Activated T-cell treated with anti-CD3 and anti-CD28 coated beads for 24 hours (primary cell): ENCODE results near the gene IL10RA.
"Not testable (repeated sequence)": the region's sequence is repeated elsewhere in the genome, so short reads cannot be mapped to it uniquely, and the experiment has no call there.

ENCODE experiments used
- DNase-seq: peaks from one replicate; pipeline ENCODE4 v3.0.0-alpha.2; 2020; ENCODE audit warnings: low read depth

Gene IL10RA

DNA sequence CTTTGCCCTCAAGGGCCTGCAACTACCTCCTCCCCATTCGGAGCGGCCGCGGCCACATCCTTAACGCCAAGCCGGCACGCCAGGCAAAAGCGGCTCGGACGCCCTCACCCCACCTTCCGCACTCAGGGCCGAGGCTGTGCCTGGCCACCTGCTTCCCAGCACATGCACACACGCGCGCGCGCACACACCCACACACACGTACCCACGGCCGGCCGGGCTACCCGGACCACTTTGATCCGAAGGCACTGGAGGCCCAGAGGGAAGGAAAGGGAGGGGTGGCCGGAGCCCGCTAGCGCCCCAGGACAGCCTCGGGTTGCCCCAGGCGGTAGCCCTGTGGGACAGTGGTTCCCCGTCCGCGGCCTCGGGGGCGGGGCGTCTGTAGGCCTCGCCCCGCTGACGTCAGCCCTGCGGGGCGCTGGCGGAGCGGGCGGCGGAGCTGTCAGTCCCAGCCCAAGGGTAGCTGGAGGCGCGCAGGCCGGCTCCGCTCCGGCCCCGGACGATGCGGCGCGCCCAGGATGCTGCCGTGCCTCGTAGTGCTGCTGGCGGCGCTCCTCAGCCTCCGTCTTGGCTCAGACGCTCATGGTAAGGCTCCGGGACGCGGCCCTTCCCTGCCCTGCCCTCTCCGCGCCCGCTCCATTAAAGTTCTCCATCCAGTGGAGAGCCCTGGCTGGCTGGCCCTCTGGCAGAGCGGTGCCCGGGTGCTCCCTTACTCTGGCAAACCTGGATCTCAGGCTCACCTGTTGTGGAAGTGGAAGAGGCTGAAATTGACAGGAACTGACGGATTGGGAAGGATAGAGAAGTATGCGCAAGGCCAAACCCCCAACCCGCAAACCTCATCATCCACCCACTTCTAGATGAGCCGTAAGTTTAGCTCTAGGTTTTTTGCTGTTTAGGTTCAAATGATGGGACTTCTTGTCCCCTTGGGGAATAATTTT, at the start of gene IL10RA:
Gene IL10RA (plus strand): TSS at position 442 of the 935 bp plus-strand sequence. CDS start 74 bp downstream, at position 516.
- peak; percentile 79 for DNase-seq

GRCh38 chr11:117936973-117937372, 49.2 kb upstream of the IL10RA start:
- no peak for DNase-seq

GRCh38 chr11:117940736-117941135, 45.5 kb upstream of the IL10RA start:
- no peak for DNase-seq

GRCh38 chr11:117941163-117941707, 45.0 kb upstream of the IL10RA start:
- no peak for DNase-seq

GRCh38 chr11:117941976-117942654, 44.1 kb upstream of the IL10RA start:
- DNase-seq, result no peak

DNA sequence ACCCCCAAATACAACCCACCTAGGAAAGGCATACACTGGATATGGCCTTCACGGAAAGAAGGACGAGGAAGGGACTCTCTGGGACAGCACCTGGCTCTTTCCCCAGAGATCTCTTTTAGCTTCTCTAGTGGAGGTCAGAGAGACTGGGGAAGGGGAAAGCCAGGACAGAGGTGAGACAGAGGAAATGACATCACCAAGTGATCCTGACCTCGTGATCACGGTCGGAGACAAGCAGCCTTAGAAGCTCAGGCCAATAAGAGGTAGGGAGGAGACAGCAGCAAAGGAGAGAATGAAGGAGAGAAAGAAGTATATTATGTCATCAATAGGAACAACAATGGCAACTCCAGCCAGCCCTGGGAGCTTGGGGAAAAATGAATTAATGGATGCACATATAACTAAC, 41.6 kb upstream of the IL10RA start:
- no peak for DNase-seq

DNA sequence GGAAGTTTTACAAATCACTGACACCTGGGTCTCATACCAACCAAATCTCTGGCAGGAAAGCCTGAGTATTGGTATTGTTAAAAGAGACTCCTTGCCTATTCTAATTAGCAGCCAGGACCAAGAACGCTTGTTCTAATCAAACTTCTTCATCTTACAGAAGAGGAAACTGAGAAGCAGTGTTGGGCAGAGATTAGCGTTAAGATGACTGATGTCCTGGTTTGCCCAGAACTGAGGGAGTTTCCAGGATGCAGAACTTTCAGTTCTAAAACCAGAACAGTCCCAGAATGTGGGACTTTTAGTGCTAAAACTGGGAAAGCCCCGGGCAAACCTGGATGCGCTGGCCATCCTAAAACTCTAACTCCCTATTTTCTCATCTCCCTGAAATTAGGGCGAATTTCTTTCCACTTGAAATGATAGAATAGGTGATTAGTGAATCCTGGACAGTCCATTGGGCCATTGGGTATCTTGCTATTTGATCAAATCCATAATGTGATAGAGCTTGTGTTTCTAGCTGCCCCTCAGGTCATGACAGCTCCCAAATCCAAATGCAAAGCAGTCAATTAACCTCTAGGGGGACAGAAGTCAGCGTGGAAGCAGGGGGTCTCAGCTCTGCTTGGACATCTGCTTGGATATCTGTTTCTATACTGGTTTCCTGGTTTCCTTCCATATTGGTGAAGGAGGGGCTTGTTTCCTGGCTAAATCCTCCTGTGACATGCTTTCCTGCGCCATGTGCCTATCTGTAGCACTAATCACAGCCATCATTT, 41.0 kb upstream of the IL10RA start:
- DNase-seq, result no peak

DNA sequence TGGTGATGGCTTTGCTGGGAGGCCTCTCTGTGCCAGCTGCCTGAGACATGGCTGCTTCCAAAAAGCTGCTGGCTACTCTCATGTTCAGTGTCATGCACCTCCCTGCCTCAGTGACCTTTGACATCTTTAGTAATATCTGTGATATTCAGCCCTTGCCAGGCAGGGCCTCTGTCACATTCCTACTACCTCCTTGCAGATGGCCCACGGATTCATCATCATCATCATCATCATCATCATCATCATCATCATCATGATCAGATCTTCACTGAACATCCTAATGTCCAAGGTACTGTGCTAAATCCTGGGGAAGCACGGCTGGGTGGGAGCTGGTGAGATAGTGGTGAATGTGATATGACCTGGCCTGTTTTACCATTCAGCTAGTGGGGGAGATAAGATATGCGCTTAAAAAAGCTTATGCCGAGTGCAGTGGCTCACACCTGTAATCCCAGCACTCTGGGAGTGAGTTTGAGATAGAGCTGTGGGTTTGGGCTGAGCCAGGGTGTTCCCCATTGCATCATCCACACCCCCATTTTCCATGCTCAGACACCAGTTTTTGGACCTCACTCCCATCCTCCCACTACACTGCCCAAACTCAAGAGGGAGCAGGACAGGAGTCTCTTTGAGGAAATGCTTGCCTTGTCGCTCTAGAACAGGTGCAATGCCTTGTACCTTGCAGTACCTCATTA, 39.9 kb upstream of the IL10RA start:
- DNase-seq, result no peak

- DNase-seq, result peak; percentile 75
These were observed 39.2 kb upstream of the IL10RA start for GRCh38 chr11:117946842-117947526.

DNA sequence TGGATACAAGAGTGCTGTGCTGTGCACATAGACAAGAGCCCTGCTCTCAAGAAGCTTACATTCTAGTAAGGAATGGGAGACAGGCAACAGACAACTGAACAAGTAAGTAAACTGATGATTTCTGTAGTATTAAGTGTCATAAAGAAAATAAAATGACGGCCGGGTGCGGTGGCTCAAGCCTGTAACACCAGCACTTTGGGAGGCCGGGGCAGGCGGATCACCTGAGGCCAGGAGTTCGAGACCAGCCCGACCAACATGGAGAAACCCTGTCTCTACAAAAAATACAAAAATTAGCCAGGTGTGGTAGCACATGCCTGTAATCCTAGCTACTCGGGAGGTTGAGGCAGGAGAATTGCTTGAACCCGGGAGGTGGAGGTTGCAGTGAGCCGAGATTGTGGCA, 38.4 kb upstream of the IL10RA start:
- DNase-seq, result not testable (repeated sequence)

DNA sequence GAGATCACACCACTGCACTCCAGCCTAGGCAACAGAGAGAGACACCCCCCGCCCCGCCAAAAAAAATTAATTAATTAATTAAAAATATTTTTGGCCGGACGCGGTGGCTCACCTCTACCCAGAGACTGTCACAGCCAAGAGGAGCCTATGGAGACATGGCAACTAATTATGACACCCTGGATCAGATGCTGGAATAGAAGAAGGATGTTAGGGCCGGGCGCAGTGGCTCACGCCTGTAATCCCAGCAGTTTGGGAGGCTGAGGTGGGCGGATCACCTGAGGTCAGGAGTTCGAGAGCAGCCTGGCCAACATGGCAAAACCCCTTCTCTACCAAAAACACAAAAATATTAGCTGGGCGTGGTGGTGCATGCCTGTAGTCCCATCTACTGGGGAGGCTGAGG, 37.7 kb upstream of the IL10RA start:
- not testable (repeated sequence) for DNase-seq

DNA sequence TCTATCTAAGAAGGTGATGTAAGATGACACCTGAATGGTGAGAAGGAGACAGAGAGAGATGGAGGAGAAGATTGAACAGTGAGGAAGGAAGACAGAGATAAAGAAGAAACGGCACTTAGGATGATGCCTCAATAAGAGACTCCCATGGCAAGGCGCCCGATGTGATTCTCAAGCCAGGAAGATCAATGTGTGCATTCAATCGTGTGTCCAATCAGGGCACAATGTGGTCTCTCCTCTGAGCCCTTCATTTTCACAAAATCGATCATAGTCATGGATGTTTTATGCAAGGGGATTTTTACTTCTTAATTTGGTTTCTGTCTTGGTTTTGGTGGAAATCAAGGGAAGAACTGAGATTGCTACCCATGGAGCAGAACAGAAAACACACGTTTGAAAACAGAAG, 37.1 kb upstream of the IL10RA start:
- DNase-seq, result no peak

DNA sequence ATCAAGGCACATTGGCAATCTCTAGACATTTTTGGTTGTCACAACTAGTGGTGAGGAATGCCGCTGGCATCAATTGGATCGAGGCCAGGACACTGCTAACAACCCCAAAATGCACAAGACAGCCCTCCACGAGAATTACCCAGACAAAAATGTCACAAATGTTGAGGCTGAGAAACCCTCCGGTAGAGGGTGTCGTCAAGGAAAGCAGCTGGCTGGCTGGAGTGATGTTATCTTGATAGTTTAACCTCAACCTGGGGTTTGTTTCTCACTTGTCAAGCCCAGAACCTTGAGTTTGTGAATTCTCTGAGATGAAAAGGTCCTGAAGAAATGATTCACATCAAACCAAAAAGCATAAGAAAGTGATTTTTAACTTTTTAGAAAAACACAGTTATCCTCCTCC, 35.9 kb upstream of the IL10RA start:
- DNase-seq, result peak; percentile 43

DNA sequence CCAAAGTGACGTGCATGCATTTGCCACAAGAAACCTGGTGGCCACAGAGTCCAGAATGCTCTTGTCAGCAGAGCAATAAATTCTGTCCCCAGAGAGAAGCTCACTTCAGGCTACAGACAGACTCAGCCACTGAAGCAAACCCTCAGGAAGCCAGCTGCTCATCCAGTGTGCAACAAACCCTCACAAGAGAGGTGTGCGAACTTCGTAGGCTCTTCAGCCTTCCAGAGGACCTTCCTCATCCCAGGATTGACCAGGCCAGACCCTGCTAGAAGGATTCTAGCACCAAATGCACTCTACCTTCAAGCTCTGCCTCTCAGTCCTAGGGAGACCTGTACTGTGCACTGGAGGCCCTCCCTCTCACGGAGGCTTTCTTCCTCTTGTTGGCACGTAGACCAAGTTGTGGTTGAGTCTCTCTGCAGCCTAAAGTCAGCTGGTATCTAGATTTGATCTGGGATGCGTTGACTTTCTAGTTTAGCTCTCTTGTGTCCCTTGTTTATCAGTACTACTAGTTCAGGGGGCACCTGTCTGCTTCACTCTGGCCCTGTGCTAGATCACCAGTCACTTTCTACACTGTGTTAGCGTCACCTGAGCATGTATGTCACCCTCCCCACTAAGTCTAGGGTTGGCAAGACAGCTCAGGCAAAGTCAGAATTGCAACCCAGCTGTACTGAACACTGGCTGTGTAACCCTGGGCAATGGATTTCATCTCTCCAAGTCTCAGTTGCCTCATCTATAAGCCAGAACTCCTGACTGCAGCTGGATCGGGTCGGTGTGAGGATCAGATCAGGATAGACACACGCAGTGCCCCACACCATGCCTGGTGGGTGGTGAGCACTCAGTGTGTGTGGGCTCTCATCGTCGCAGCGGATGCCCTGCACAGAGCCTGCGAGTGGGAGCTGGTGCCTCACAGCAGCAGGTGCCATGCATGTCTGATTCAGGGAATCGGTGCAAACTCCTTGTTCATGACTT, 34.9 kb upstream of the IL10RA start:
- DNase-seq, result no peak

DNA sequence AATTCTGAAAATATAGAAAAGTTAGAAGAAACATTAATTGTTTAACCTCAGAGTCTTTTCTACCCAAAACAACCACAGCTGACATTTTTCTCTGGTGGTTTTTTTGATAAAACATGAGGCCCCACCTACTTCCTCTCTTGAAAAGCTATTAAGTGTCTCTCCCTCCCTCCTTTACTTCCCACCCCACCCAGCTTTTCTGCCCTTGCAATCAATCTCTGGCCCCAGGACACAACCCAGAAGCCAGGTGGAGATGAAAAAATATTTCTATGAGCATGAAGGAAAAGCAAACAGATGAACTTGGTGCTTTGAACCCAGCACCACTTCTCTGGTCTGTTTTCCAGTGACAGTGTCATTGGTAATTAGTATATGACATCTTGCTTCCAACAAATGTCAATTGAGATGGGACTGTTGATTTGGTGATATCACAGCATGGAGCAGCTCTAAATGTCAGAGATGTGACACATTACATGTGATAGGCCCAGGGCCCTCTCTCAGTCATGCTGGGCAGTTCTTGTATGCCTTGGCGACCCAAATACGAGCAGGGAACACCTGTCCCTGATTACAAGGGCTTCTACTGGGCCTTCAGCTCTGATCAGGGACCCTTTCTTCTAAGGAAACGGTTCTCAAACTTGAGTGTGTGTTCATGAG, 33.0 kb upstream of the IL10RA start:
- no peak for DNase-seq

- DNase-seq, result no peak
These were observed 27.2 kb upstream of the IL10RA start for GRCh38 chr11:117958949-117959348.

- no peak for DNase-seq
These were observed 26.6 kb upstream of the IL10RA start for GRCh38 chr11:117959438-117960149.

DNA sequence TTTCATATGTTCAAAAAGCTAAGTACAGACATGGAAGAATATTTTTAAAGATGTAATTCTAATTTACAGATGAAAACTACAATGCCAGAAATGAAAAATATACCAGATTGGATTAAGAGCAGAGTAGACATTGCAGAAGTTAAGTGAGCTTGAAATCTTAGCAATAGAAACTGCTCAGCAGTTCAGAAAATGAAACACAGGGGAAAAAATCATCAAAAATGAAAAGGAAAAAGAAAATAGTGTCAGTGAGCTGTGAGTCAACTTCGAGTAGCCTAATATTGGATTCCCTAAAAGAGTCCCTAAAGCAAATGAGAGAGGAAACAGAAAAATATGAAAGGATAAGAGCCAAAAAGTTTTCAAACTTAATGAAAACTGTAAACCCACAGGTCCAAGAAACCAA, 25.8 kb upstream of the IL10RA start:
- DNase-seq, result no peak

DNA sequence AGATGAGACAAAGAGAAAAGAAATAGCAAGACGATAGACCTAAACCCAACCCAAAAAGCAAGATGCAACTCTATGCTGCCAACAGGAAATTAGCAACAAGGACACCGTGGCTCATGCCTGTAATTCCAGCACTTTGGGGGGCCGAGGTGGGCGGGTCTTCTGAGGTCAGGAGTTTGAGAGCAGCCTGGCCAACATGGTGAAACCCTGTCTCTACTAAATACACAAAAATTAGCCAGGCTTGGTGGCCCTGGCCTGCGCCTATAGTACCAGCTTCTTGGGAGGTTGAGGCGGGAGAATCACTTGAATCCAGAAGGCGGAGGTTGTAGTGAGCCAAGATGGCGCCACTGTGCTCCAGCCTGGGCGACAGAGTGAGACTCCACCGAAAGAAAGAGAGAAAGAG, 24.3 kb upstream of the IL10RA start:
- no peak for DNase-seq
